ENCODE results near the gene NFKBIB. TPM values are rescaled to one million over a fixed set of nuclear protein-coding genes. Genes with fewer than 3 reads are reported as not detected.
A peak's percentile ranks its signal among the peaks of the same experiment; 100 is the strongest.
"Not testable (repeated sequence)": the region's sequence is repeated elsewhere in the genome, so short reads cannot be mapped to it uniquely, and the experiment has no call there.

Gene NFKBIB
- total RNA-seq, 1 experiment from 2014 or later, result 13.5 TPM

- not testable (repeated sequence) for H3K79me2 ChIP-seq (ENCODE audit: low read length); H3K27ac ChIP-seq (ENCODE audit: low read length); H3K4me2 ChIP-seq (ENCODE audit: low read depth, low read length, poor library complexity, severe bottlenecking); H3K4me3 ChIP-seq (ENCODE audit: low read length); H3K9me3 ChIP-seq (ENCODE audit: low read length); H3K9ac ChIP-seq (ENCODE audit: low read length); H3K36me3 ChIP-seq (ENCODE audit: insufficient read depth, low read length); H3K27me3 ChIP-seq (ENCODE audit: low read length); DNase-seq; H3K9me2 ChIP-seq (replicated peaks; ENCODE audit: insufficient read depth, low read length); H4K20me1 ChIP-seq (ENCODE audit: insufficient read depth, low read depth, low read length); H2AFZ ChIP-seq (ENCODE audit: low read length)
- H3K4me1 ChIP-seq (ENCODE audit: low read length), result peaks cover 53% of the 10 kb centered on the region
Measured at GRCh38 chr19:38855751-38856150, 44.0 kb upstream of the NFKBIB start.

GRCh38 chr19:38856813-38857212 lies 43.0 kb upstream of the NFKBIB start:
- Histone ChIP-seq H3K27ac (ENCODE audit: low read length) (peak overlapping the region; percentile 66), H3K79me2 (ENCODE audit: low read length) (no peaks in the 10 kb centered on the region), H3K4me2 (ENCODE audit: low read depth, low read length, poor library complexity, severe bottlenecking) (peak overlapping the region; percentile 67), H3K4me1 (ENCODE audit: low read length) (peaks cover 47% of the 10 kb centered on the region), H3K4me3 (ENCODE audit: low read length) (peak overlapping the region; percentile 8; the same call in 1 of the 2 replicates), H3K27me3 (ENCODE audit: low read length) (no peaks in the 10 kb centered on the region), H2AFZ (ENCODE audit: low read length) (peak overlapping the region; percentile 75), H4K20me1 (ENCODE audit: insufficient read depth, low read depth, low read length) (no peaks in the 10 kb centered on the region), H3K36me3 (ENCODE audit: insufficient read depth, low read length) (no peaks in the 10 kb centered on the region), H3K9me3 (ENCODE audit: low read length) (no peaks in the 10 kb centered on the region), H3K9ac (ENCODE audit: low read length) (peak overlapping the region; percentile 34), H3K9me2 (replicated peaks; ENCODE audit: insufficient read depth, low read length) (no peaks in the 10 kb centered on the region)
- peak; percentile 52 for DNase-seq

DNA sequence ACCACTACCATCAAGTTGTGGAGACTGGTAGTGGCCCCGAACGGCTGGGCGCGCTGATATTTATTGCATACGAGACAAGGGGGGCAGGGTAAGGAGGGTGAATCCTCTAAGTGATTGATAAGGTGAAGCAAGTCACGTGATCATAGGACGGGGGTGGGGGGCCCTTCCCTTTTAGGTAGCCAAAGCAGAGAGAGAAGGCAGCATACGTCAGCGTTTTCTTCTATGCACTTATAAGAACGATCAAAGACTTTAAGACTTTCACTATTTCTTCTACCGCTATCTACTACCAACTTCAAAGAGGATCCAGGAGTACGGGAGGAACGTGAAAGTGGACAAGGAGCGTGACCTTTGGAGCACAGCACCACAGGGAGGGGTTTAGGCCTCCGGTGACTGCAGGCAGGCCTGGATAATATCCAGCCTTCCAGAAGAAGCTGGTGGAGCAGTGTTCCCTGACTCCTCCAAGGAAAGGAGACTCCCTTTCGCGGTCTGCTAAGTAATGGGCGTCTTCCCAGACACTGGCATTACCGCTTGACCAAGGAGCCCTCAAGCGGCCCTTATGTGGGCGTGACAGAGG lies 40.1 kb upstream of the NFKBIB start:
- not testable (repeated sequence) for H3K27ac ChIP-seq (ENCODE audit: low read length); H3K4me3 ChIP-seq (ENCODE audit: low read length); H3K9me3 ChIP-seq (ENCODE audit: low read length); DNase-seq; H3K9me2 ChIP-seq (replicated peaks; ENCODE audit: insufficient read depth, low read length); H3K36me3 ChIP-seq (ENCODE audit: insufficient read depth, low read length); H3K79me2 ChIP-seq (ENCODE audit: low read length); H2AFZ ChIP-seq (ENCODE audit: low read length); H3K9ac ChIP-seq (ENCODE audit: low read length); H3K27me3 ChIP-seq (ENCODE audit: low read length); H4K20me1 ChIP-seq (ENCODE audit: insufficient read depth, low read depth, low read length); H3K4me2 ChIP-seq (ENCODE audit: low read depth, low read length, poor library complexity, severe bottlenecking)
- H3K4me1 ChIP-seq (ENCODE audit: low read length), result peaks cover 46% of the 10 kb centered on the region

- no peak overlapping the region for H3K4me3 ChIP-seq (ENCODE audit: low read length)
Measured at GRCh38 chr19:38861368-38861767, 38.4 kb upstream of the NFKBIB start.

GRCh38 chr19:38862321-38863059 lies 37.3 kb upstream of the NFKBIB start:
- no peak overlapping the region for H2AFZ ChIP-seq (ENCODE audit: low read length)
- H3K27me3 ChIP-seq (ENCODE audit: low read length), result no peaks in the 10 kb centered on the region
- DNase-seq, result no peak
- H3K27ac ChIP-seq (ENCODE audit: low read length), result no peak overlapping the region
- H3K79me2 ChIP-seq (ENCODE audit: low read length), result no peaks in the 10 kb centered on the region
- no peak overlapping the region for H3K9ac ChIP-seq (ENCODE audit: low read length)
- no peaks in the 10 kb centered on the region for H3K36me3 ChIP-seq (ENCODE audit: insufficient read depth, low read length)
- no peak overlapping the region for H3K4me2 ChIP-seq (ENCODE audit: low read depth, low read length, poor library complexity, severe bottlenecking)
- no peak overlapping the region for H3K4me3 ChIP-seq (ENCODE audit: low read length)
- H3K4me1 ChIP-seq (ENCODE audit: low read length), result peaks cover 47% of the 10 kb centered on the region
- H3K9me2 ChIP-seq (replicated peaks; ENCODE audit: insufficient read depth, low read length), result no peaks in the 10 kb centered on the region
- H4K20me1 ChIP-seq (ENCODE audit: insufficient read depth, low read depth, low read length), result no peaks in the 10 kb centered on the region
- H3K9me3 ChIP-seq (ENCODE audit: low read length), result no peaks in the 10 kb centered on the region

More at GRCh38 chr19:38861368-38861767, 38.4 kb upstream of the NFKBIB start:
- no peak for DNase-seq
- Histone ChIP-seq H3K27me3 (ENCODE audit: low read length) (no peaks in the 10 kb centered on the region), H4K20me1 (ENCODE audit: insufficient read depth, low read depth, low read length) (no peaks in the 10 kb centered on the region), H3K9me3 (ENCODE audit: low read length) (no peaks in the 10 kb centered on the region), H3K36me3 (ENCODE audit: insufficient read depth, low read length) (no peaks in the 10 kb centered on the region), H3K9ac (ENCODE audit: low read length) (no peak overlapping the region), H2AFZ (ENCODE audit: low read length) (no peak overlapping the region), H3K4me1 (ENCODE audit: low read length) (peaks cover 58% of the 10 kb centered on the region), H3K9me2 (replicated peaks; ENCODE audit: insufficient read depth, low read length) (no peaks in the 10 kb centered on the region), H3K79me2 (ENCODE audit: low read length) (no peaks in the 10 kb centered on the region), H3K27ac (ENCODE audit: low read length) (no peak overlapping the region), H3K4me2 (ENCODE audit: low read depth, low read length, poor library complexity, severe bottlenecking) (peak overlapping the region; percentile 62)

DNA sequence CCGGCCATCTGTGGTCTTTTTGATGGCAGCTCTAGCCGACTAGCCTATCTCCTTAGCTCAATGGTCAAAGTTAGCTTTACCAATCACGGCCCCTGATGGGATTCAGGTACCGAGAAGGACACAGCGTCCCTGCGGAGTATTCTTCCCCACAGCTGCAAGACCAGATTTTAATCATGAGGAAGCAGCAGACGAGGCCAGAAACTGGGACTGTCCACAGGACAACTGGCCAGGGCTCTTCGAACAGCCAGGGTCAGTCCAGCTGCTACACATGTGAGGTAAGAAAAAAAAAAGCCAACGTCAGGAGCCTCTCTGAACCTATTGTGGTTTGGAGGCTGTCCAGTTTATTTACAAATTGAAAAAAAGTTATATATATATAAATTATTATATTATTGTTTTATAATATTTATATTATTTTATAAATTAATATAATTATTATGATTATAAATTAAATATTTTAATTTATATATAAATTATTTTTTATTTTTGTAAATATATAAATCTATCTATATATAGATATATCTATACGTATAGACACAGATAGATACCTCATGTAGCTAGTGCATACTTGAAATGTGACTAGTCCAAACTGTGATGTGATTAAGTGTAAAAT lies 32.5 kb upstream of the NFKBIB start:
- Histone ChIP-seq H3K4me2 (ENCODE audit: low read depth, low read length, poor library complexity, severe bottlenecking) (no peak overlapping the region), H3K27ac (ENCODE audit: low read length) (no peak overlapping the region), H3K4me1 (ENCODE audit: low read length) (peaks cover 38% of the 10 kb centered on the region)

DNA sequence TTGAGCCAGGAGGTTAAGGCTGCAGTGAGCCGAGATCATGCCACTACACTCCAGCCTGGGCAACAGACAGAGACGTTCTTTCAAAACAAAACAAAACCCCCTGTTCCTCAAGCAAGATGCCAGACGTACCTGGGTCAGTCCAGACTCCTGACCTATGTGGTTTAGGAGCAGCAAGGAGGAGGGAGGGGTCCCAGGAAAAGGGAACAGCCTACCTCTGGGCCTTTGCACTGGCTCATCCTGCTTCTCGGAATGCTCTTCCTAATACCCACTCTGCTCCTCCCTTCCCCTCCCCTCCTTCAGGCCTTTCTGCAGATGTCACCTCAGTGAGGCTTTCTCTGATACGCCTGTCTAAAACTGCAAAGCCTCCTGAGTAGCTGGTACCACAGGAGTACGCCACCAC lies 31.2 kb upstream of the NFKBIB start:
- H3K4me1 ChIP-seq (ENCODE audit: low read length), result peaks cover 38% of the 10 kb centered on the region
- no peak overlapping the region for H3K27ac ChIP-seq (ENCODE audit: low read length)

More for the DNA sequence above, 32.5 kb upstream of the NFKBIB start:
- H3K9me3 ChIP-seq (ENCODE audit: low read length), result no peaks in the 10 kb centered on the region
- no peak overlapping the region for H2AFZ ChIP-seq (ENCODE audit: low read length)
- DNase-seq, result no peak
- no peak overlapping the region for H3K9ac ChIP-seq (ENCODE audit: low read length)
- H3K27me3 ChIP-seq (ENCODE audit: low read length), result no peaks in the 10 kb centered on the region
- no peaks in the 10 kb centered on the region for H4K20me1 ChIP-seq (ENCODE audit: insufficient read depth, low read depth, low read length)
- H3K4me3 ChIP-seq (ENCODE audit: low read length), result no peak overlapping the region
- H3K36me3 ChIP-seq (ENCODE audit: insufficient read depth, low read length), result no peaks in the 10 kb centered on the region
- H3K79me2 ChIP-seq (ENCODE audit: low read length), result no peaks in the 10 kb centered on the region; the same call in 1 of the 2 replicates
- no peaks in the 10 kb centered on the region for H3K9me2 ChIP-seq (replicated peaks; ENCODE audit: insufficient read depth, low read length)

GRCh38 chr19:38869160-38869835 lies 30.5 kb upstream of the NFKBIB start:
- Histone ChIP-seq H3K79me2 (ENCODE audit: low read length) (no peaks in the 10 kb centered on the region; the same call in 1 of the 2 replicates), H3K4me1 (ENCODE audit: low read length) (peaks cover 37% of the 10 kb centered on the region), H3K27ac (ENCODE audit: low read length) (no peak overlapping the region), H3K36me3 (ENCODE audit: insufficient read depth, low read length) (no peaks in the 10 kb centered on the region; the same call in 1 of the 2 replicates), H4K20me1 (ENCODE audit: insufficient read depth, low read depth, low read length) (no peaks in the 10 kb centered on the region), H2AFZ (ENCODE audit: low read length) (peak overlapping the region; percentile 41; the same call in 1 of the 2 replicates), H3K4me3 (ENCODE audit: low read length) (peak overlapping the region; percentile 66; the same call in 1 of the 2 replicates), H3K9me2 (replicated peaks; ENCODE audit: insufficient read depth, low read length) (no peaks in the 10 kb centered on the region), H3K27me3 (ENCODE audit: low read length) (no peaks in the 10 kb centered on the region), H3K9me3 (ENCODE audit: low read length) (no peaks in the 10 kb centered on the region), H3K4me2 (ENCODE audit: low read depth, low read length, poor library complexity, severe bottlenecking) (peak overlapping the region; percentile 77), H3K9ac (ENCODE audit: low read length) (peak overlapping the region; percentile 74)
- DNase-seq, result no peak

More for the DNA sequence above, 31.2 kb upstream of the NFKBIB start:
- Histone ChIP-seq H3K4me3 (ENCODE audit: low read length) (peak overlapping the region; percentile 66; the same call in 1 of the 2 replicates), H3K4me2 (ENCODE audit: low read depth, low read length, poor library complexity, severe bottlenecking) (peak overlapping the region; percentile 77), H2AFZ (ENCODE audit: low read length) (no peak overlapping the region), H3K79me2 (ENCODE audit: low read length) (no peaks in the 10 kb centered on the region; the same call in 1 of the 2 replicates), H3K9me2 (replicated peaks; ENCODE audit: insufficient read depth, low read length) (no peaks in the 10 kb centered on the region), H3K9me3 (ENCODE audit: low read length) (no peaks in the 10 kb centered on the region), H3K27me3 (ENCODE audit: low read length) (no peaks in the 10 kb centered on the region), H3K36me3 (ENCODE audit: insufficient read depth, low read length) (no peaks in the 10 kb centered on the region; the same call in 1 of the 2 replicates), H3K9ac (ENCODE audit: low read length) (no peak overlapping the region), H4K20me1 (ENCODE audit: insufficient read depth, low read depth, low read length) (no peaks in the 10 kb centered on the region)
- no peak for DNase-seq
